Stimulated activated naive CD4-positive, alpha-beta T cell (primary cell): Measurements from ENCODE around the gene CFDP1.

Experiments
- DNase-seq, 6 experiments: peaks; one replicate each; lab custom pipeline; 2025; lab: John Stamatoyannopoulos, UW

The CFDP1 gene

DNA sequence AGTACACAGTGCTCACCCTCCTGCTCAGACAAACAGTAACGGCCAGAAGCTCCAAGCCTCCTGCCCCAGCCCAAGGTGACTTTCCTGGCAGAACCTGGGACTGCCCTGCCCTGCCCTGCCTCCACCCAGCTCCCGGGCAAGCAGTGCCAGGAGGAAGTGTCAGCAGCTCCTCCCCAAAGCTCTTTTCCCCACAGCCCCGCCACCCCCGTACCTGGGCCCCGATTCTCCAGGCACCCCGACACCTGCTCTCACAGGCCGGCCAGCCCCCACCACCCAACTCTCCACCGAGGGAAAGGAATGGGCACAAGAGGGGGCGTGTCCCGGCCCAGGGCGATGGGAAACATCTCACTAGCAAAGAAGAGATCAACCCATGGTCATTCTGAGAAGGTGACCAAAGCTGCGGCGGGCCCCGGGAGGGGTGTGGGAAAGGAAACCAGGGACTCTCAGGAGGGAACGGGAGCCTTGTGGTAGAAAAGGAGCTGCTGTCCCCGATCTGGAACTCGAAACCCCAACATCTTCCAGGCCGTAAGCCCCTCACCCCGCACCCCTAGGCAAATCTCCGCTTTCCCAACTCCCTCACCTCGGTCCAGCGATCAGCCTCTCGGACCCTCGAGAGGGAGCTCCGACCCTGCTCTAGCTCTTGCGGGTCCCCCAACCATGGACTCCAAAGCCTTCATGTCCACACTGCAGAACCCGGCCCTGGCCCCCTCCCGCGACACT is 183.1 kb downstream of the CFDP1 start:
- DNase-seq: peak in 1 of 6 experiments; percentile 24

DNA sequence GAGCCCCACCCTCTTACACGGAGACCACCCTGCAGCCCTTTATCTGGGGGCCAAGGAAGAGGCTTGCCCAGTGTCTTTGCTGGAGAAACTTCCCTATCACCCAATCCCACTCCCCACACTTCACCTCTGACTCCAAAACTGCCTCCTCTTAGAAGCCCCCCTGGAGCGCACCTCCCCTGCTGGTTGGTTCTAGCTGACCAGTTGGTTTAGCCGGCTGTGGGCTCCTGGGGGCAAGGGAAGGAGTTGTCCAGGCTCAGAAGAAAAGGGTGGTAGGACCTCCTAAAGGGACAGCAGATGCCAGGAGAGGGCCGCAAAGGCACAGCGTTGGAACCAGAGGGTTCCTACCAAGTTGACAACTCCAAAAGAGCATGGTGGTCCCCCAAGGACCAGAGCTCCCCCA is 183.9 kb downstream of the CFDP1 start:
- DNase-seq: no peak

DNA sequence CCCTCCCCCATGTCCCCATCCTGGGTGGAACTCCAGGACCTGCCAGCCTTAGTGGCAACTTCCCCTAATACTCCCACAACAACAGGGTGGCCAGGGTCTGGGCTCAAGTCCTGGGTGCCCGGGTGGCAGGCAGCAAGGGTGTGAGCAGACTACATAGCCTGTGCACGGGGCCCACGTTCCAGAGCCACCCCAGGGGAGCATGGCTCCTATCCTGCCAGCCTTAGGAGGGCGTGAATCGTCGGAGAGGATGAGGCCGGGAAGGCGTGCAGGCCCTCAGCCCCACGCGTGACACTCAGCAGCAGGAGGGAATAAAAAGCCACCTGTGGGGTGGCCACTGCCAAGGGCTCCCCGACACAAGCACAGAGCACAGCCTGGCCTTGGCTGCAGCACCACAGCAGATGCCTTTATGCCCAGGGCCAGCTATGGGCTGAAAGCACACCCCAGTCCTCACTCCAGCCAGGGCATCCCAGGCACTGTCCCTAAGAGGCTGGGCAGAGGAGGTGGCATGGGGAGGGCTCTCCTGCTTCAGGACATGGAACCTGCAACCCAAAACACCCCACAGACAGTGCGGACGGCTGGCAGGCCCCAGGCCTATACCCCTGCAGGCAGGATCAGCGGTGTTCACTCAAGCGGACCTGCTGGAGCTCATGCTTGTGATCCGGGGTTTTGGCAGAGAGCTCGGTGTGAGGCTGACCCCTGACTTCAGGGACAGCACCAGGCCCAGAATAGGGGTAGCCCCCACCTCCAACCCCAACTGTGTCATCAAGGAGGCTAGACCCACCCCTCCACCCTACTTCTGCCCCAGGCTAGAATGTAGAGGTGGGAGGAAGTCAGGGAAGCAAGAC is 184.5 kb downstream of the CFDP1 start:
- DNase-seq: no peak

DNA sequence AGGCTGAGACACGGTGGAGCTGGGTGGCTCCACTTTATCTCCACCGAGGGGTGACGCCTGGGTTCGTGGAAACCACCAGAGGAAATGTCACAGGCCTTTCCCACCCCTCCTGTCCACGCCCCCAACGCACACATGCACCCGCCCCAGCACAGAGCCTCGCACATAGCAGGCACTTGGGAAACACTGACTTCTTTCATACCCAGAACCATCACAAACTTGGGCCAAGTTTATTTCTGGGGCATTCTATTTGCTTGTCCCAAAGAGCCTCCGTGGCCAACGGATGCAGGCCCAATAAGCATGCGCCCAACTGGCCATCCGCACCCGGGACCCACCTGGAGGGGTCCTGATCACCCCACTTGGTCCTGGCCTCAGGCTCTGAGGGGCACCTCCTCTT is 185.2 kb downstream of the CFDP1 start:
- no peak for DNase-seq

DNA sequence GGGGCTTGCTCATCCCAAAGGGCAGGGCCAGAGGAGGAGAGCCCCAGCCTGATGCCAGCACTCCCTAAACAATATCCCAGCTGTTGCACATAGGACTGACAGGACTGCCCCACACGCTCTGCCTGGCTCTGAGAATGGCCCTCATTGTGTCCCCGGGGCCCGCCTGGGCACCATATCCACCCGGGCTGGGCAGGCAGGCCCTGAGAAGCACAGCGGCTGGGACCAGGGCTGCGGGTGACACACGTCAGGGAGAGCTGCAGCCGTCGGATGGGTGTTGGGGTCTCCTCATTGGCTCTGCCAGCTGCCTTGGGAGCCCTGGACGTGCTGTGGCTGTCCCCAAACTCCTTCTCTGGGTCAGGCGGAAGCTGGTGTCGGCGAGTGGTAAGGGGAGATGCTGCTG is 186.1 kb downstream of the CFDP1 start:
- no peak for DNase-seq

DNA sequence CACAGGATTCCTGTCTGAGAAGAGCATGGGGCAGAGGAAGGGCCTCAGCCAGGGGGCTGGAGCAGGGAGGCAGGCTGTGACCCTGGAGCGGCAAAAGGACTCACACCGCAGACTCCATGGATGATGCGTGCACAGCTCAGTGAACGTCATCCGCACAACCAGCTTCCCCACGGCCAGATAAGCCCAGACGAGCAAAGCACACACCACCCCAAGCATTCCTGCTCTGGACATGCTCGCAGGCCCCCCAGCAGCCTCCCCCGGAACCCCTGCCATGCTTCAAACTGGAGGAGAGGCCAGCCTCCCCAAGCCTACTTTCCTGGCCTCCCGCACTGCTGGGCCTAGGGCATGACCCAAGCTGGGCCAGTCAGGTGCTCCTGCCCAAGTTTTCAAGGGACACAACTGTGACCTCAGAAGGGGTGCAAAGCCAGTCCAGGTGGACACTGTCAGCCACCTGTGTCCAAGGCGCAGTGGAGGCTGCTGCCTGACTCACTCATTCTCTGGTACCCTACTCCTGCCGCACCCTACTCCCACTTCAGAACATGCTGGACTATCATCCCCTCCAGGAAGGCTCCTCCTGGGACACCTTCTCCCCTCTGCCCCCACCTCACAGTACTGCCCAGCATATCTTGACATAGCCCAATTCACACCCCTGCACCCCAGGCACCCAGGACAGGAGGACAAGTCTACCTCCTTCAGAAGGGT is 186.6 kb downstream of the CFDP1 start:
- DNase-seq: no peak

DNA sequence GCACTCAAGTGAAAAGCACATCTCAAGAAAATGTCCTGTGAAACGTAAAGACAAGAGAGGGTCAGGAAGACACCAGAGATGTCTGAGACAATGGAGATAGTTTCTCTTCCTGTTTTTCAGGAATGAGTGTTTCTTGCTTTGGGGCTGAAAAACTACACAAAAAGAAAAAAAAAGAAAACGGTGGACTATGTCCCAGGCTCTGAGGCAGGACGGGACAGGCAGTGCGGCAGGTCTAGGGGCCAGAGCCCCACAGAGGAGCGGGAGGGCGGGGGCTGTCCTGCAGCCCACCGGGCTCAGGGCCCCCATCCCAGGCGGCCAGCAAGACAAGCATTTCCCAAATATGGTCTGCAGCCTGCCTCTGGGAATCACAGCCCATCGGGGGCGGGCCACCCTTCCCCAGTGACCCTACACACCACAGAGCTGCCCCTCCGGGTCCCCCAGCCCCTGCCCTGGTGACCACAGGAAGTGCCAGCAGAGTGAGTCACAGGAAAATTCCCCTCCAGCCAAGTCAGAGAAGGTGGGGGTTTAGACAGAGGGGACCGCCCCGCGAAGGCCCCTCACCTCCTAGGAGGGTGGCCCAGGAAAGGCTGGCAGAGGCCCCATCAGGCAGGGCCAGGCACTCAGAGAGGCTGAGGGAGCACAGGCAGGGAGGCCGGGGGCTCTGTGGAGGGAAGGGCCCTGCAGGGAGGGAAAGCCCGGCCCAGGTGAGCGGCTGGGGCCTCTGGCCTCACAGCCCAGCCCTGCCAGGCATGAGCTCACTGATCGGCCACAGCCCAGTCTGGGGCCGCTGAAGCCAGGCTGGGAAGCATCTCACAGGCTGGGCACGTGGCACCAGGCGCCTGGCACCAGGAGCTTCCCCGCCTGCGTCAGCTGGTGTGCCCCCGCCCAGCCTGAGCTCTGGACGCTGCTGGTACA is 188.2 kb downstream of the CFDP1 start:
- DNase-seq: no peak

DNA sequence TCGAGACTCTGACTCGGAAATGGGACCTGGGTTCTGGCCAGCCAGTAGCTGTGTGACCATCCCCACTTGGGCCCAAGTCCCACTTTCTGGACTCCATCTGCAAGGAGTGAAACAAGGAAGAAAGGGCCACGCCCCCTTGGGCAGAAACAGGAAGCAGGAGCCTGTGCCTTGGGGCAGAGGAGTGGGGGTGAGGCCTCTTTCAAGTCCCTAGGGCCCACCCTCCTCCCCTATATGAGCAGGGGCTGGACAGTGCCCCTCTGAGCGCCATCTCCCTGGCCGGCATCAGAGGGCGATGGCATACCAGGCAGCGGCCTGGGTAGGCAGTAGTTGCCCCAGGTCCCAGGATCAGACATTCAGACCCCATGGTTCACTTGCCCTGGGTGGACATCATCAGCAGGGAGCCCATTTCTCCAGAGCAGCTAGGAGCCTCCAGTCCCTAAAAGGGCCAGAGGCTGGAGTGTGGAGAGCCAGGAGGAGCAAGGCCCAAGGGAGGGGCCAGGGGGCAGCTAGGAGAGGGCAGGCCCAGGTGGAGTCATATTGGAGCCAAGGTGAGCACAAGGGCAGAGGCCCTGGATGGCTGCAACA is 189.0 kb downstream of the CFDP1 start:
- DNase-seq: no peak
